ENCODE measurements around the gene GPR62.

Gene GPR62

DNA sequence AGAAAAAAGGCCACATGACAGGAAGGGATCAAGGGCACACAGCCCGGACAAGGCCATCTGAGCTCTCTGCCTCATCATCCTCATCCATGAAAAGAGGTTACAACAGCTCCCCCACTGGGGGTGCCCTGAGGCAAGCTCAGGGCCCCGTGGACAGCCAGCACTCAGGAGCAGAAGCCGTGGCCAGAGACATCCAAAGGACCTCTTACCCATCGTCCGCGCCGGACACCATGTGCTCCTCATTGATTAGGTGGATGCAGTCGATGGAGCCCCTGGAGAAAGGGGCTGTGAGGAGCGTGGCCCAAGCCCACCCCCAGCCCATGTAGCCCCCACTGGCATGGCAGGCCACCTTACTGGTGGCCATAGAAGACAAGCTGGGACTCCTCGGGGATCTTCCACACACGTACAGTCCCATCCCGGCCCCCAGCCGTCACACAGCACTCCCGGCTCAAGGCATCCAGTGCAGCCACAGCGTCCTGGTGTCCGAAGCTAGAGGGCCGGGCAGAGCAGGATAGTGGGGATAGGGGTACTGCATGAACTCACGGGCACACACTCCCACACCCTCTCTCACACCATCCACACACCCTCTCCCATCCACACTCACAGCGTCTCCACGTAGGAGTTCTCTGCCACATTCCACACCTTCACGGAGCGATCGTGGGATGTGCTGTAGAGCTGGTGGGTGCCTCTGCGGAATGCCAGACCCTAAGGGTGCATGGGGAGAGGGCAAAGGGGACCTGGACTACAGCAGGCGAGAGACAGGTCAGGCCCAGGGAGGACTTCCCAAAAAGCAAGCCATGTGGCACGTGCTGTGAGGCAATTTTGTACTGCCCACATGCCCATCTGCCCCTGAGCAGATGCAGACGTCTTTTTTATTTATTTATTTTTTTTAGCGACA, 19.9 kb upstream of the GPR62 start:
- TF ChIP-seq, protein P1, sequence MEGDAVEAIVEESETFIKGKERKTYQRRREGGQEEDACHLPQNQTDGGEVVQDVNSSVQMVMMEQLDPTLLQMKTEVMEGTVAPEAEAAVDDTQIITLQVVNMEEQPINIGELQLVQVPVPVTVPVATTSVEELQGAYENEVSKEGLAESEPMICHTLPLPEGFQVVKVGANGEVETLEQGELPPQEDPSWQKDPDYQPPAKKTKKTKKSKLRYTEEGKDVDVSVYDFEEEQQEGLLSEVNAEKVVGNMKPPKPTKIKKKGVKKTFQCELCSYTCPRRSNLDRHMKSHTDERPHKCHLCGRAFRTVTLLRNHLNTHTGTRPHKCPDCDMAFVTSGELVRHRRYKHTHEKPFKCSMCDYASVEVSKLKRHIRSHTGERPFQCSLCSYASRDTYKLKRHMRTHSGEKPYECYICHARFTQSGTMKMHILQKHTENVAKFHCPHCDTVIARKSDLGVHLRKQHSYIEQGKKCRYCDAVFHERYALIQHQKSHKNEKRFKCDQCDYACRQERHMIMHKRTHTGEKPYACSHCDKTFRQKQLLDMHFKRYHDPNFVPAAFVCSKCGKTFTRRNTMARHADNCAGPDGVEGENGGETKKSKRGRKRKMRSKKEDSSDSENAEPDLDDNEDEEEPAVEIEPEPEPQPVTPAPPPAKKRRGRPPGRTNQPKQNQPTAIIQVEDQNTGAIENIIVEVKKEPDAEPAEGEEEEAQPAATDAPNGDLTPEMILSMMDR (IDR thresholded peaks at IDR 0.05; ENCODE audit: borderline replicate concordance, insufficient read depth, low read depth, low read length), result no peak

DNA sequence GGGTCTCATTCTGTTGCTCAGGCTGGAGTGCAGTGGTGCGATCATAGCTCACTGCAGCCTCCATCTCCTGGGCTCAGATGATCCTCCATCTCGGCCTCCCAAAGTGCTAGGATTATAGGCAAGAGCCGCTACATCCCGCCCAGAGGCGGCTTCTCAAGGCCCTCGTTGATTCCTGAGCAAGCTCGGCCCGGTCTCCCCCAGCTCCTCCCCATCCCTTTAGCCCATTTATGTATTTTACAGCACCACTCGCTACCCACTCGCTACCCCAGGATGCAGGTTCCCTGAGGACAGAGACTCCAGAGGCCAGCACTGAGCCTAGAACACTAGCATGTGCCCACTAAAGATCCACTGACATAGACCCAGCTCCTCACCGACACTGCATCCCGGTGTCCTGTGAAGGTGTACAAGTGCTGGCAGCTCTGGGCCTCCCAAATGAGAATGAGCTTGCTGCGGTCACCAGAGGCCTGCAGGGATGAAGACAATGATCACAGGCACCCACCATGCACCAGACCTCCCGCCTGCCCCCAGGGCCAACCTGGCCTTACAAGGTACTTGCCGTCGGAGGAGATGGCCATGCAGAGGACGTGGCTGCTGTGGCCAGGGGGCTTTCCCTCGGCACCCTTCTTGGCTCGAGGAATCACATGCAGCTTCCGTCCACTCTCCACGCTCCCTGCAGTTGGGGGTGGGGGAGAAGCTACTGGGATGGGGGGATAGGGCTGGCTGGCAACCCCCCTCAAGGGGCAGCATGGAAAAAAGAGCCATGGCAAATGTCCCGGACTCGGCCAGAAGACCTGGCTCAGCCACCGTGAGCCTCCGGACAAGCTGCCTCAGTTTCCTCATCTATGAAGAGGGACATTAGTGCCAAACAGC, 19.1 kb upstream of the GPR62 start:
- H3K4me3 ChIP-seq (ENCODE audit: low read depth, low read length), result no peak overlapping the region
- TF ChIP-seq, protein P1 (IDR thresholded peaks at IDR 0.05; ENCODE audit: borderline replicate concordance, insufficient read depth, low read depth, low read length), result no peak

More for the DNA sequence above, 19.9 kb upstream of the GPR62 start:
- no peak overlapping the region for H3K4me3 ChIP-seq (ENCODE audit: low read depth, low read length)

DNA sequence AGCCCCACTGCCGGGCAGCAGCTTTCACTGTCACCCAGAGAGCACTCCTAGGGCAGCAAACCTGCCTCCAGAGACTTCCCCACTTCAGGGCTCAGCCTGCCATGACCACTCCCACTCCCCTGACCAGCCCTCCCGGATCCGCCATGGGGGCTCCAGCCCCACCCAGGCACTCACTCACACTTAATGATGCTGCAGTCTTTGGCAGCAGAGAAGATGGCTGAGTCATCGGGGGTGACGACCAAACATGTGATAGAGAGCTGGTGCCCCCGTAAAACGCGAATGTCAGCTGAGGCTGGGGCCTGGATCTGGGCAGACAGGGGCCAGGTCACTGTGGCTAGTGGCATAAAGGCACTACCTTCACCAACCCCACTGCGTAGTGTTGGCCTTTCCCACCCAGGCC, 18.2 kb upstream of the GPR62 start:
- H3K4me3 ChIP-seq (ENCODE audit: low read depth, low read length), result no peak overlapping the region
- TF ChIP-seq, protein P1 (IDR thresholded peaks at IDR 0.05; ENCODE audit: borderline replicate concordance, insufficient read depth, low read depth, low read length), result no peak

DNA sequence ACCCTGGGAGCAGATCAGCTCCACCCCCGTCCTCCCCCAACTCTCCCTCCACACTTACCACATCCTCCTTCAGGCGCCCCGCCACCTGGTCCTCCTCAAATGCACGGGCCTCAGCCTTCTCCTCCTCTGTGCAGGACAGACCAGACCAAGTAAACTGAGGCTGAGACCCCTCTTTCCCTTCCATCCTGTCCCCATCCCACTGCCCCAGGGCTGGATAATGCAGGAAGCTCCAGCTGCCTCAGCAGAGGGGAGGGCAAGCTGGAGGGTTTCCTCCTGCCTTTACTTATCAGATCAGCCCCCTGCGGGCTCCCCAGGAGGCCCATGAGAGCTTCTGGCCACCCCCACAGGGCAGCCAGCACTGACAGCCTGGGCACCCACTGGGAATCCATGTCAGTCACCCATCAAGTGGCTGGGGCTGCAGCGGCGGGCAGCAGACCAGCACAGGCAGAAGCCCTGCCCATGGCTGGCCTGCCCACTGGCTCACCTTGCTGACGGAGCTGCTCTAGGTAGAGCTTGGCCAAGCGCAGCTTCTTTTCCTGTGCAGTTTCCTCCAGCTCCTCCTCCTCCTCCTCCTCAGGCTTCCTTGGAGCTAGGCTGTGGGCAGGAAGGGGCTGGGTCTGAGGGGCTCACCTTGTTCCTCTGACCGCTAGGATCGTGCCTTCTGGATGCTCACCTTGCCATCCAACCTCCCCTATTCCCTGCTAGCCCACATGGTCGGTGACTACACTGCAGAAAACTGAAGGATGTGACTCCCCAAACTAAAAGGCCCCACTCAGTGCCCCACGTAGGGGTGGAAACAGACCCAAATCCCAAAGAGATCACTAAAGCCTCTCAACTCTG, 17.4 kb upstream of the GPR62 start:
- no peak overlapping the region for H3K4me3 ChIP-seq (ENCODE audit: low read depth, low read length)
- TF ChIP-seq, protein P1 (IDR thresholded peaks at IDR 0.05; ENCODE audit: borderline replicate concordance, insufficient read depth, low read depth, low read length), result no peak

DNA sequence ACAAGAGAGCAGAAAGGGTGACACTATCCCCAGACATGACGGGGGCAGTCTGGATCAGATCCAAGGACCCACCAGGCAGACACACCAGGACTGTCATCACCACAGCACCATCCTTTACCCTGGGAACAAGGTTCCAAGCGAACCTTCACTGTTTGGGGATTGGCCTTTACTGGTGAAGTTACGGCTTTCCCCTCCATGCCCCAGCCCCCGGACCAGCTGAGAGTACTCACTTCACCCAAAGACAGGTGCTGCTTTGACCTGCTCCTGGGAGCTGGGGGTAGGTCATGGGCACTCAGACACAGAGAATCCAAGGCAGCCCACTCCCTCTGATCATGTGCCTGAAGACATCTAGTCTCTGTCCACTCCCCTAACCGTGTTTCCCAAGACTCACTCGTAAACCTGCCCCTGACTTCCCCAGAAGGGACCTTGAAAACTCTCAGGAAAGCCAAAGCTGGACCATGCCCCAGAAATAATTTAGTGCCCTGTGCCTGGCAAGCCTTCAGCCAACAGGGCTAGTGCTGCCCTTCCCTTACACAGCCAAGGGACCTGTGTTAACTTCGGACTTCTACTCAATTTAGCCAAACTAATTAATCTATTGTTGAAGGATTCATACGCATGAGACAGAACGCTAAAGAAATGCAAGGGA, 16.3 kb upstream of the GPR62 start:
- TF ChIP-seq, protein P1 (IDR thresholded peaks at IDR 0.05; ENCODE audit: borderline replicate concordance, insufficient read depth, low read depth, low read length), result no peak
- no peak overlapping the region for H3K4me3 ChIP-seq (ENCODE audit: low read depth, low read length)
